GM23248 (cell line): ENCODE results near the gene CARD11. TPM values are rescaled to one million over a fixed set of nuclear protein-coding genes. Genes with fewer than 3 reads are reported as not detected.

ENCODE experiments used
- DNase-seq: peaks from one replicate; pipeline ENCODE4 v3.0.0-alpha.2; 2015
- H2AFZ ChIP-seq: fragments of 200-600 bp; sonication (generic); 2 replicates; pipeline ENCODE4 v1.6.1; 2016; ENCODE audit warnings: antibody characterized with exemption
- H3F3A ChIP-seq: fragments of 200-600 bp; sonication (generic); 2 replicates; pipeline ENCODE4 v1.6.1; 2016; ENCODE audit warnings: mild to moderate bottlenecking, antibody characterized with exemption, mixed run types; ENCODE audit not compliant: insufficient read depth
- H3K27ac ChIP-seq: fragments of 200-600 bp; sonication (generic); 2 replicates; pipeline ENCODE4 v1.5.1; 2016; ENCODE audit warnings: mild to moderate bottlenecking
- H3K27me3 ChIP-seq: fragments of 200-600 bp; sonication (generic); replicated peaks from 2 replicates; pipeline ENCODE4 v1.6.1; 2016; ENCODE audit warnings: mild to moderate bottlenecking; ENCODE audit not compliant: insufficient read depth
- H3K36me3 ChIP-seq: fragments of 200-600 bp; sonication (generic); 2 replicates; pipeline ENCODE4 v1.6.1; 2016; ENCODE audit warnings: low read depth, mild to moderate bottlenecking
- H3K4me1 ChIP-seq: fragments of 200-600 bp; sonication (generic); 2 replicates; pipeline ENCODE4 v1.6.1; 2016; ENCODE audit warnings: mild to moderate bottlenecking; ENCODE audit not compliant: insufficient read depth
- H3K4me2 ChIP-seq: fragments of 200-600 bp; sonication (generic); one replicate; pipeline ENCODE4 v1.6.1; 2016; ENCODE audit warnings: mild to moderate bottlenecking; ENCODE audit not compliant: unreplicated experiment
- H3K4me3 ChIP-seq: fragments of 200-600 bp; sonication (generic); 2 replicates; pipeline ENCODE4 v1.5.1; 2016; ENCODE audit warnings: mild to moderate bottlenecking
- H3K79me2 ChIP-seq: fragments of 200-600 bp; sonication (generic); 2 replicates; pipeline ENCODE4 v1.6.1; 2016; ENCODE audit warnings: mild to moderate bottlenecking; ENCODE audit not compliant: insufficient read depth
- H3K9ac ChIP-seq: fragments of 200-600 bp; sonication (generic); 2 replicates; pipeline ENCODE4 v1.6.1; 2016; ENCODE audit warnings: mild to moderate bottlenecking
- H3K9me2 ChIP-seq: fragments of 200-600 bp; sonication (generic); 2 replicates; pipeline ENCODE4 v1.6.1; 2016; ENCODE audit warnings: mixed run types, mild to moderate bottlenecking, moderate library complexity; ENCODE audit not compliant: insufficient read depth
- H3K9me3 ChIP-seq: fragments of 200-600 bp; sonication (generic); one replicate; pipeline ENCODE4 v1.6.1; 2017; ENCODE audit warnings: low read depth
- H4K20me1 ChIP-seq: fragments of 200-600 bp; sonication (generic); 2 replicates; pipeline ENCODE4 v1.6.0; 2016; ENCODE audit not compliant: insufficient read depth
- EZH2 ChIP-seq: fragments of 200-600 bp; sonication (generic); IDR thresholded peaks from 2 replicates; pipeline ENCODE4 v1.6.1; 2018; ENCODE audit warnings: antibody characterized with exemption, mild to moderate bottlenecking; ENCODE audit not compliant: insufficient read depth, poor library complexity, severe bottlenecking
- EZH2phosphoT487 ChIP-seq: fragments of 200-600 bp; sonication (generic); IDR thresholded peaks from 2 replicates; pipeline ENCODE4 v1.6.1; 2018; ENCODE audit warnings: antibody characterized with exemption, moderate library complexity, mild to moderate bottlenecking, low read depth; ENCODE audit not compliant: insufficient read depth
- WGBS, 2 experiments: methylation state at CpG; one replicate each; pipeline ENCODE4 v1.1.6; 2015 to 2017; ENCODE audit warnings: low lambda C conversion rate in 2 of 2, low coverage in 1 of 2; ENCODE audit errors: missing lambda C conversion rate in 2 of 2; 5-methylcytosine and 5-hydroxymethylcytosine counted together
- in situ Hi-C: fragments of 300-500 bp; cut with MboI; formaldehyde crosslinking; loops from 2 replicates; pipeline ENCODE4 v1.15.0; 2020
- polyA plus RNA-seq: library from polyadenylated mRNA; unstranded; fragments of >200 nt; fragmentation: Nextera tagmentation; extraction: Ambion mirVana; gene quantifications from 2 replicates; pipeline ENCODE4 v1.2.1, GENCODE V29; 2016
- total RNA-seq: library from RNA; depleted of rRNA; stranded (reverse); fragments of >200 nt; shearing (Covaris generic); gene quantifications from 2 replicates; pipeline ENCODE4 v1.2.3, GENCODE V29; 2014

CARD11 gene
- total and polyA plus RNA-seq, 2 experiments from 2014 or later: not detected

DNA sequence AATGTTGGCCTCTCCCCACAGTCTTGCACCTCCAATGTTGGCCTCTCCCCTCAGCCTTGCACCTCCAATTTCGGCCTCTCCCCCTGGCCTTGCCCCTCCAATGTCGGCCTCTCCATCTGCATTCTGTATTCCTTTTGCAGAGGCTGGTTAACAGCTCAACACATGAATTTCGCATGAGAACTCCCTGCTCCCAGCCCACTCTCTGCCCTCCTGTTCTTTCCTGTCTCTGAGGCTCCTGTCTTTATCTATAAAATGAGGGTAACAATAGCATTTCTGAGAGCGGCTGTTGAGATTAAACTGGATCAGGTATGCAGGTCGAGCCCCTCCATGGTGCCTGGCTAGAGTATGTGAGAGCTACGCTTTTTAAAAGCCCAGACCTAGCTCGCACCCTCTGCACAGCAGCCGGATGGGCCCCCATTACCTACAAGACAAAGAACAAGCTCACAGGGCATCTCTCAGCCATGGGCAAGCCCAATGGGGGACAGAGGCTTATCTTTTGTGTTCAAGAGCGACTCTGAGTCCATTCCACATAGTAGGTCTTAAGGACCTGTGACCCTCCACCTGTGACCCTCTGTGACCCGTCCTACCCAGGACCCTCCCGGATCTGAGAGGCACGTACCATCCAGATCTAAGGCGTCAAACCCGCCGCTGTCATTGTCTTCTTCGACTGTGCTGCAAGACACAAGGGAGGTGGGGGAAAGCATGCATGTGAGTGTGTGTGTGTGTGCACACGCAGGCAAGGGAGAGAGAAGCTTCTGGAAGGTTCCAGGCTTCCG is 117.4 kb downstream of the CARD11 start:
- TF ChIP-seq EZH2phosphoT487 (no peak), EZH2 (no peak)
- H3K4me3 ChIP-seq: no peak overlapping the region
- H3K27me3 ChIP-seq: peaks cover 9% of the 10 kb centered on the region; the same call in 1 of the 2 replicates
- WGBS, 2 experiments: 62 to 65% methylated on average over 18 of the region's 18 CpGs
- H3F3A ChIP-seq: no peaks in the 10 kb centered on the region
- no peak overlapping the region for H2AFZ ChIP-seq
- in situ Hi-C loops: no loop called here
- no peaks in the 10 kb centered on the region for H4K20me1 ChIP-seq
- H3K36me3 ChIP-seq: no peaks in the 10 kb centered on the region
- no peak overlapping the region for H3K27ac ChIP-seq
- H3K4me2 ChIP-seq: no peak overlapping the region
- no peak overlapping the region for H3K9ac ChIP-seq
- H3K4me1 ChIP-seq: no peaks in the 10 kb centered on the region
- H3K79me2 ChIP-seq: no peaks in the 10 kb centered on the region
- H3K9me2 ChIP-seq: no peaks in the 10 kb centered on the region
- no peaks in the 10 kb centered on the region for H3K9me3 ChIP-seq
- no peak for DNase-seq

DNA sequence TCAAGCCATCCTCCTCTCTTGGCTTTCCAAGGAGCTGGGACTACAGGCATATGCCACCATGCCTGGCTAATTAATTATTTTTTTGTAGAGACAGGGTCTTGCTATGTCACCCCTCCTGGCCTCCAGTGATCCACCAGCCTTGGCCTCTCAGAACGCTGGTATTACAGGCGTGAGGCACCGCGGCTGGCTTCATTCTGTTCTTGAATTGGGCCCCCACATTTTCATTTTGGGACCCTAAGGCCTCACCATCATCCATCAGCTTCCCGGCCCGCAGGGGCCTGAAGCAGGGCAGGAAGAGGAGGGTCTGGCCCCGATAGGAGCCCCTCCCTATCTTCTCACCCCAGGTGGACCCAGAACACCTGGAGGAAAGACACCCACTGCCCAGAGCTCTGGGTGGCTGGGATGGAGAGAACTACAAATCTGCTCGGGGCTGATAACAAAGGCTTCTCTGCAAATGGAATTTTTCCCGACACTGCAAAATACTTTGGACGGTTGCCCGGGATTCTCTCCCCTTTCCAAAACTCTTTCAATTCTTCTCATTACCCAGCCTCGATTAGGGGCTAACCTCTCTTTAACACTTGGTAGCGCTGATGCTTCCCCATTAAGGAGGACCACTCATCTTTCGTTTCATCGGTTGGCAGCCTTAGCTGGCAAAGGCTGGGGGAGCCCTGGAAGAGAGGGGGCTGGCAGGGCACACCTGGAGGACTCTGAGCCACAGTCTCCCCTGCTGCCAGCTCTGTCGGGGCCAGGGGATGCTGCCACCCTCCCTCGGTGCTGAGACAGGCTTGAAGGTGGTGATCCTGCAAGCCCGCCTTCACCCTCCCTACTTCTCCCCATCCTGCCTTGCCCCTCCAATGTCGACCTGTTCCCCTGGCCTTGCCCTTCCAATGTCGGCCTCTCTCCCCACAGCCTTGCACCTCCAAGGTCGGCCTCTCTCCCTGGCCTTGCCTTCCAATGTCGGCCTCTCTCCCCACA is 118.5 kb downstream of the CARD11 start:
- Histone ChIP-seq H3K4me3 (no peak overlapping the region), H3K27ac (no peak overlapping the region), H3K27me3 (peaks cover 13% of the 10 kb centered on the region; the same call in 1 of the 2 replicates), H3K9ac (no peak overlapping the region), H3F3A (no peaks in the 10 kb centered on the region), H4K20me1 (no peaks in the 10 kb centered on the region), H3K9me3 (no peaks in the 10 kb centered on the region), H3K4me1 (no peaks in the 10 kb centered on the region), H2AFZ (no peak overlapping the region), H3K9me2 (no peaks in the 10 kb centered on the region), H3K36me3 (no peaks in the 10 kb centered on the region), H3K4me2 (no peak overlapping the region), H3K79me2 (no peaks in the 10 kb centered on the region)
- no peak for TF ChIP-seq EZH2phosphoT487
- no peak for TF ChIP-seq EZH2
- in situ Hi-C loops: no loop called here
- WGBS, 2 experiments: 38 to 45% methylated on average over 18 to 22 of the region's 22 CpGs
- no peak for DNase-seq

GRCh38 chr7:2923886-2924574 is 119.6 kb downstream of the CARD11 start:
- Histone ChIP-seq H3K79me2 (no peaks in the 10 kb centered on the region), H3K4me3 (no peak overlapping the region), H3K4me1 (no peaks in the 10 kb centered on the region), H2AFZ (no peak overlapping the region), H3K27me3 (peaks cover 11% of the 10 kb centered on the region; the same call in 1 of the 2 replicates), H3F3A (no peaks in the 10 kb centered on the region), H4K20me1 (no peaks in the 10 kb centered on the region), H3K9me3 (no peaks in the 10 kb centered on the region), H3K9ac (no peak overlapping the region), H3K9me2 (no peaks in the 10 kb centered on the region), H3K27ac (no peak overlapping the region), H3K4me2 (no peak overlapping the region), H3K36me3 (no peaks in the 10 kb centered on the region)
- in situ Hi-C loops: no loop called here
- no peak for TF ChIP-seq EZH2phosphoT487
- no peak for TF ChIP-seq EZH2
- DNase-seq: no peak
- 54 to 55% methylated on average over 17 of the region's 17 CpGs for WGBS, 2 experiments

DNA sequence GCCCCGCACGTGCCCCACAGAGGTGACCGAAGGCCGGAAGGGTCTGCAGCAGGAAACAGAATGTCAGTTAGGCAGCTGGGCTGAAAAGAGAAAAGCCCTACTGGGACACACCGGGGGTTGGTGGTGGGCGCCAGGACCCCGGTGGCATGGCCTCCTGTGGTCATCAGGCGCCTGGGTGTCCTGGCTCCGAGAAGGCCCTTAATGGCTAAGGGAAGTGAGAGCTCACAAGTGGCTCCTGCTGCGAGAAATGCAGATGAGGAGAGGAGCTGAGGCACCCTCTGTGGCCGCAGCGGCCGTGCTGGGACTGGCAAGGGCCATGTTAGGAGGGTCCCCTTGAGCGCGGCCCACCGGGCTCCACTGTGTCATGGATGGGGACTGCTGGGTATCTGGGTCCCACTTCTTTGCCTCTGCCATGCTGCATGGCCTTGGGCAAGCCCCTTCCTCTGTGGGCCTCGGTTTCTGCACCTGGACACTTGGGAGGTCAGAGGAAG is 120.3 kb downstream of the CARD11 start:
- TF ChIP-seq EZH2 (no peak), EZH2phosphoT487 (no peak)
- Histone ChIP-seq H3K79me2 (no peaks in the 10 kb centered on the region), H3K4me2 (no peak overlapping the region), H3K9me3 (no peaks in the 10 kb centered on the region), H3K27me3 (peaks cover 6% of the 10 kb centered on the region; the same call in 1 of the 2 replicates), H4K20me1 (no peaks in the 10 kb centered on the region), H3K4me3 (no peak overlapping the region), H3K9me2 (no peaks in the 10 kb centered on the region), H2AFZ (no peak overlapping the region), H3K36me3 (no peaks in the 10 kb centered on the region), H3K4me1 (no peaks in the 10 kb centered on the region), H3F3A (no peaks in the 10 kb centered on the region), H3K9ac (no peak overlapping the region), H3K27ac (no peak overlapping the region)
- in situ Hi-C loops: no loop called here
- WGBS, 2 experiments: 68 to 75% methylated on average over 11 to 17 of the region's 17 CpGs
- DNase-seq: no peak
